Astrocyte (in vitro differentiated cells and primary cell): ENCODE results near the gene FADS3.

Source experiments
- CTCF ChIP-seq: IDR thresholded peaks from 2 replicates; pipeline ENCODE4 v1.5.1; 2011; ENCODE audit warnings: low read depth, mild to moderate bottlenecking, inconsistent platforms, low read length, moderate library complexity; ENCODE audit not compliant: insufficient read depth
- EZH2 ChIP-seq: IDR thresholded peaks from 2 replicates; pipeline ENCODE4 v1.6.1; 2012; ENCODE audit warnings: mild to moderate bottlenecking, low read length, inconsistent platforms; ENCODE audit not compliant: insufficient read depth

- TF ChIP-seq CTCF (no peak), EZH2 (no peak)
These were observed 25.0 kb downstream of the FADS3 start for GRCh38 chr11:61866231-61866957.
